Measurements from ENCODE around the gene RFC2. TPM values are rescaled to one million over a fixed set of nuclear protein-coding genes. Genes with fewer than 3 reads are reported as not detected.

RFC2 gene
- total RNA-seq, 1 donor from 2014 or later = 16.8 TPM

- DNase-seq = no peak
- H3K36me3 Mint-ChIP-seq (ENCODE audit: unreplicated experiment) = no peaks in the 10 kb centered on the region
- no peak for TF ChIP-seq CTCF (IDR thresholded peaks at IDR 0.05; ENCODE audit: partially characterized antibody, unreplicated experiment)
- H3K27me3 Mint-ChIP-seq (ENCODE audit: unreplicated experiment) = peaks cover 16% of the 10 kb centered on the region
- H3K4me1 Mint-ChIP-seq (ENCODE audit: low read depth, unreplicated experiment) = peaks cover 35% of the 10 kb centered on the region
- H3K4me3 Mint-ChIP-seq (ENCODE audit: unreplicated experiment) = peak overlapping the region; percentile 79
- peaks cover 17% of the 10 kb centered on the region for H3K9me3 Mint-ChIP-seq (ENCODE audit: unreplicated experiment)
- no peak overlapping the region for H3K27ac Mint-ChIP-seq (ENCODE audit: unreplicated experiment)
Observed at GRCh38 chr7:74291535-74291934, 37.3 kb upstream of the RFC2 start.

GRCh38 chr7:74290981-74291441 is 36.8 kb upstream of the RFC2 start:
- Mint-ChIP-seq H3K27me3 (ENCODE audit: unreplicated experiment) (peaks cover 16% of the 10 kb centered on the region), H3K9me3 (ENCODE audit: unreplicated experiment) (peaks cover 17% of the 10 kb centered on the region), H3K4me1 (ENCODE audit: low read depth, unreplicated experiment) (peaks cover 35% of the 10 kb centered on the region), H3K27ac (ENCODE audit: unreplicated experiment) (no peak overlapping the region), H3K36me3 (ENCODE audit: unreplicated experiment) (no peaks in the 10 kb centered on the region), H3K4me3 (ENCODE audit: unreplicated experiment) (peak overlapping the region; percentile 79)
- DNase-seq = no peak
- no peak for TF ChIP-seq CTCF (IDR thresholded peaks at IDR 0.05; ENCODE audit: partially characterized antibody, unreplicated experiment)

GRCh38 chr7:74290553-74290950 is 36.4 kb upstream of the RFC2 start:
- Mint-ChIP-seq H3K36me3 (ENCODE audit: unreplicated experiment) (no peaks in the 10 kb centered on the region), H3K27ac (ENCODE audit: unreplicated experiment) (no peak overlapping the region), H3K27me3 (ENCODE audit: unreplicated experiment) (peaks cover 16% of the 10 kb centered on the region), H3K4me3 (ENCODE audit: unreplicated experiment) (peak overlapping the region; percentile 79), H3K4me1 (ENCODE audit: low read depth, unreplicated experiment) (peaks cover 35% of the 10 kb centered on the region), H3K9me3 (ENCODE audit: unreplicated experiment) (peaks cover 15% of the 10 kb centered on the region)
- no peak for DNase-seq
- TF ChIP-seq CTCF (IDR thresholded peaks at IDR 0.05; ENCODE audit: partially characterized antibody, unreplicated experiment) = no peak

GRCh38 chr7:74289659-74290552 is 35.7 kb upstream of the RFC2 start:
- peaks cover 16% of the 10 kb centered on the region for H3K27me3 Mint-ChIP-seq (ENCODE audit: unreplicated experiment)
- peaks cover 15% of the 10 kb centered on the region for H3K9me3 Mint-ChIP-seq (ENCODE audit: unreplicated experiment)
- no peak for TF ChIP-seq CTCF (IDR thresholded peaks at IDR 0.05; ENCODE audit: partially characterized antibody, unreplicated experiment)
- no peak overlapping the region for H3K27ac Mint-ChIP-seq (ENCODE audit: unreplicated experiment)
- H3K4me3 Mint-ChIP-seq (ENCODE audit: unreplicated experiment) = peak overlapping the region; percentile 79
- peaks cover 33% of the 10 kb centered on the region for H3K4me1 Mint-ChIP-seq (ENCODE audit: low read depth, unreplicated experiment)
- H3K36me3 Mint-ChIP-seq (ENCODE audit: unreplicated experiment) = no peaks in the 10 kb centered on the region
- peak; percentile 43 for DNase-seq

Data from glutamatergic neuron (in vitro differentiated cells).